Osteocyte (in vitro differentiated cells): ENCODE results near the gene PACS2. TPM values are rescaled to one million over a fixed set of nuclear protein-coding genes. Genes with fewer than 3 reads are reported as not detected.

Source experiments
- total RNA-seq: library from RNA; stranded (reverse); gene quantifications from 2 replicates; pipeline ENCODE4 v1.2.1, GENCODE V29; 2021

PACS2 gene
- total RNA-seq, 1 donor from 2014 or later, result 115 TPM

Other genes with a start within 250 kb of the PACS2 start
- 0.16 and 0.24 TPM in 2 replicates for gene GPR132, start 249.3 kb upstream of the PACS2 start, total RNA-seq
- gene JAG2, start 146.0 kb upstream of the PACS2 start, total RNA-seq, result 5.7 and 7.5 TPM in 2 replicates
- gene NUDT14, start 133.4 kb upstream of the PACS2 start, total RNA-seq, result 38.4 and 39.1 TPM in 2 replicates
- gene BTBD6, start 66.2 kb upstream of the PACS2 start, total RNA-seq, result 35.3 and 35.7 TPM in 2 replicates
- gene BRF1, start 13.7 kb upstream of the PACS2 start, total RNA-seq, result 41.7 and 43.5 TPM in 2 replicates
- 3.1 and 4.9 TPM in 2 replicates for gene TEX22, start 83.8 kb downstream of the PACS2 start, total RNA-seq
- gene MTA1, start 105.1 kb downstream of the PACS2 start, total RNA-seq, result 122 and 132 TPM in 2 replicates
- gene CRIP2, start 160.1 kb downstream of the PACS2 start, total RNA-seq, result 183 and 191 TPM in 2 replicates
- 31.0 and 34.1 TPM in 2 replicates for gene CRIP1, start 172.1 kb downstream of the PACS2 start, total RNA-seq
- gene TEDC1, start 176.5 kb downstream of the PACS2 start, total RNA-seq, result 8.4 and 11.0 TPM in 2 replicates
- gene TMEM121, start 211.8 kb downstream of the PACS2 start, total RNA-seq, result 3.3 and 3.6 TPM in 2 replicates